ENCODE data around the gene COX6B2. TPM values are rescaled to one million over a fixed set of nuclear protein-coding genes. Genes with fewer than 3 reads are reported as not detected.

The COX6B2 gene
- total RNA-seq, 4 donors from 2014 or later, result not detected

DNA sequence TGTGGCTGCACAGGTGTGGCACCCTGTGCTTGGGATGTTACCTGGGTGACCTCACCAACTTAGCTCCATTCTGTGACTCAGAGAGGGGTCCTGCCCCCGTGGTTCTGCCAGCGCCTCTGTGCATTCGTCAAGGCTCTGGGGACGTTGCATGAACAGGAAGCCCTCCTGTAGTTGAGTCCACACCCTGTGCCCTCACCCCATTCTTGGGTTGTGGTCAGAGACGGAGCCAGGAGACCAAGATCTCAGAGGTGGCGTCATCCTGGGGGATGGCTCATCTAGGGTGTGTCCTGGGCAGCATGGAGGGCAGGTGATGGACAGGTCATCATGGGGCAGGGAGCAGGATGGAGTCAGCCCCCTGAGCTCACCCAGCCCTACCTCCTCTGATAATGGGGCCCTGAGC is 2.5 kb downstream of the COX6B2 start:
- no peak for ATAC-seq
- H3K27me3 ChIP-seq, result peaks cover 39 to 57% (median 54%) of the 10 kb centered on the region in 3 donors
- TF ChIP-seq, protein P1, sequence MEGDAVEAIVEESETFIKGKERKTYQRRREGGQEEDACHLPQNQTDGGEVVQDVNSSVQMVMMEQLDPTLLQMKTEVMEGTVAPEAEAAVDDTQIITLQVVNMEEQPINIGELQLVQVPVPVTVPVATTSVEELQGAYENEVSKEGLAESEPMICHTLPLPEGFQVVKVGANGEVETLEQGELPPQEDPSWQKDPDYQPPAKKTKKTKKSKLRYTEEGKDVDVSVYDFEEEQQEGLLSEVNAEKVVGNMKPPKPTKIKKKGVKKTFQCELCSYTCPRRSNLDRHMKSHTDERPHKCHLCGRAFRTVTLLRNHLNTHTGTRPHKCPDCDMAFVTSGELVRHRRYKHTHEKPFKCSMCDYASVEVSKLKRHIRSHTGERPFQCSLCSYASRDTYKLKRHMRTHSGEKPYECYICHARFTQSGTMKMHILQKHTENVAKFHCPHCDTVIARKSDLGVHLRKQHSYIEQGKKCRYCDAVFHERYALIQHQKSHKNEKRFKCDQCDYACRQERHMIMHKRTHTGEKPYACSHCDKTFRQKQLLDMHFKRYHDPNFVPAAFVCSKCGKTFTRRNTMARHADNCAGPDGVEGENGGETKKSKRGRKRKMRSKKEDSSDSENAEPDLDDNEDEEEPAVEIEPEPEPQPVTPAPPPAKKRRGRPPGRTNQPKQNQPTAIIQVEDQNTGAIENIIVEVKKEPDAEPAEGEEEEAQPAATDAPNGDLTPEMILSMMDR (IDR thresholded peaks at IDR 0.05 in 4 of 5, conservative IDR thresholded peaks at IDR 0.05 in 1 of 5), result no peak
- no peak for TF ChIP-seq POLR2A (IDR thresholded peaks at IDR 0.05)

DNA sequence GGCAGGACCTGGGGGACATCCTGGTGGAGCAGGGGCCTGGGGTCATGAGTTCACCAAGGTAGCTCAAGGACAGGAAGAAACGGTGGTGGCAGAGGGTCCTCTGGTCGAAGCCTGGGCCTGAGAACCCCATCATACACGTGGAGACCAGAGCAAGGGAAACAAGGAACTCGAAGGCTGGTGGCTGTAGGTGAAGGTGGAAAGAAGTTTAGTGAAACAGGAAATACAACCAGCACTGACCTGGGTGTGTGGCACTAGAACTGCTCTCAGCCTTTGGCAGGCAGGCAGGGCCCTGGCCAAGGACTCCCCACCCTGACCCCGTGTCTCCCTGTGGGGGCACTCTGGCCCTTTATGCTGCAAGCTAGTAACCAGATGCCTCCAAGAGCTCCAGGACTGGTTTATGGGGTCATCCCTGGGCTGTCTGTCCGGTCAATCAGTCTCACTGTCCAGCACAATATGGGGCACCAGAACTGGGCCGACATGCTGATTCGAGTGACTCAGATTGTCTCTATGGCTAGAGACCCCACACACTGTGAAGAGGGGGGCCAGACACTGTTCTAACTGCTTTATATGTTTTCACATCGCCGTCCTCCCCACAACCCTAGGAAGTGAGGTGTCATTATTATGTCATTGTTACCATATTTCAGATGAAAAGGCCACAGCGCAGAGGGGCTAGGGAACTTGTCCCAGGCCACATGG is 3.8 kb downstream of the COX6B2 start:
- Histone ChIP-seq H3K9me3 (no peaks in the 10 kb centered on the region), H3K36me3 (no peaks in the 10 kb centered on the region), H3K4me3 (no peak overlapping the region), H3K4me1 (peaks cover 0 to 15% of the 10 kb centered on the region in 2 donors), H3K27me3 (peaks cover 39 to 52% (median 46%) of the 10 kb centered on the region in 3 donors), H3K27ac (no peak overlapping the region)
- in situ Hi-C loops (cut with MboI; ENCODE audit: low sequenced_read_pairs in 4 of 4) (no loop called here), intact Hi-C loops (cut with DNase I; ENCODE audit: low total_unique reads) (no loop called here)
- TF ChIP-seq, protein P1 (IDR thresholded peaks at IDR 0.05 in 4 of 5, conservative IDR thresholded peaks at IDR 0.05 in 1 of 5), result no peak
- no peak for TF ChIP-seq POLR2A (IDR thresholded peaks at IDR 0.05)
- ATAC-seq (no peak), DNase-seq (no peak)

More for the DNA sequence above, 2.5 kb downstream of the COX6B2 start:
- in situ Hi-C loops (cut with MboI; ENCODE audit: low sequenced_read_pairs in 4 of 4) (no loop called here), intact Hi-C loops (cut with DNase I; ENCODE audit: low total_unique reads) (no loop called here)
- Histone ChIP-seq H3K27ac (no peak overlapping the region), H3K9me3 (no peaks in the 10 kb centered on the region), H3K4me3 (no peak overlapping the region), H3K36me3 (no peaks in the 10 kb centered on the region), H3K4me1 (peaks cover 0 to 15% of the 10 kb centered on the region in 2 donors)
- DNase-seq, result no peak

DNA sequence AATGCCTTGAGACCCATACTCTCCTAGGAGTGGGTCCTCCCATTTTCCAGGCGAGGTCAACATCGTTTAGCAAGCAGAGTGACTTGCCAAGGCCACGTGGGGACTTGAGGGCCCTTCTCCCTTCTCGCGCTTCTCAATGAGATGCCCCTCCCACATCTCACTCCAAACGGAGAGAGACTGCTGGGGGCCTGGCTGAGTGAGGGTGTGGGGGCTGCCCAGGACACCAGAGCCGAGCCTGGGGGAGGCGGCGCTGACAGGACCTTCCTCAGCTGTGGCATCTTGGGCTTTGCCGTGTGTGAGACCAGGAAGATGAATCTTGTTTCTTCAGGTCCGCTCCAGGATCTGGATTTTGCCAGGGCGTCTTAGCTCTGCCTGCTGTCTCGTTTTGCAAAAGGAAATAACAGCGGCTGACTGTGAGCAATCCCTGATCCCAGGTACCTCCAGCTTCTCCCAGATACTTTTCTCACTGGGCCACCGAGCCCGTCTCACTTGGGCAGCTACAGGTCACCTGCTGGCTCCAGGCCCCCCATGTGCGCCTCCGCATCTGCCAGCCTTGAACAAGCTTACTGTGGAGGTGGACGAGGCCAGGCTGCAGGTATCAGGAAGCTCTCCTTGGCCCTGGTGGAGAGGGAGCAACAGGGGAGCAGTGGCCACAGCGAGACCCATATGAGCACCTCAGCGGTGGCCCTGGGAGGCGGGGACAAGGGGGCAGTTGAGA is 6.0 kb downstream of the COX6B2 start:
- intact Hi-C loops (cut with DNase I; ENCODE audit: low total_unique reads) (no loop called here), in situ Hi-C loops (cut with MboI; ENCODE audit: low sequenced_read_pairs in 4 of 4) (no loop called here)
- H3K27ac ChIP-seq, result no peak overlapping the region
- DNase-seq, result no peak
- ATAC-seq, result no peak
- H3K9me3 ChIP-seq, result no peaks in the 10 kb centered on the region
- no peak overlapping the region for H3K4me3 ChIP-seq
- TF ChIP-seq, protein P1 (IDR thresholded peaks at IDR 0.05 in 4 of 5, conservative IDR thresholded peaks at IDR 0.05 in 1 of 5), result no peak
- TF ChIP-seq POLR2A (IDR thresholded peaks at IDR 0.05), result no peak
- H3K27me3 ChIP-seq, result peaks cover 23 to 32% (median 24%) of the 10 kb centered on the region in 3 donors
- peaks cover 0 to 4% of the 10 kb centered on the region in 2 donors for H3K36me3 ChIP-seq
- peaks cover 0 to 5% of the 10 kb centered on the region in 2 donors for H3K4me1 ChIP-seq

DNA sequence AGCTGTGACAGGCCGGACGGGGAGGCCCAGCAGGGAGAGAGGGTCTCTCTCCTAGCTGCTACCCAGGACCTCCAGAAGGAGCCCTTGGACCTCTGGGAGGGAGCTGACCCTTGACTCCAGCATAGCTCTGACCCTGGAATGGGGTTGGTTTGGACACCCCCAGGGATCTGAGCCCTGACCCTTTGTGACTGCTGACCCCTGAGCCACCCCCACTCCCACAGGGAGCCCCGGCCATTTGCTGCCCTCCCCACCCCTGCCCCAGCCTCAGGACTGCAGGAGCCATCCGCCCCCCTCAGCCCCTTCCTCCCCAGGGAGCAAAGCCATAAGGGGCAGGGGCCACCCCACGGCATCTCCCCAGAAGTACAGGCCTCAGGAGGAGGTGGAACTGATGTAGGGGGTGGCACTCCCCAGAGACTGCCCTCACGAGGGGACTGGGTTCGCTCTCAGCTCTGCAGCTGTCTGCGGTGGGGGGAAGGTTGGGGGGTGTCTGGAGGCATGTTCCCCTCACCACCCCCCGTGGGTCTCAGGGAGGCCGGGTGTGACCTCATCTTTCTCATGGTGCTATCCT is 7.0 kb downstream of the COX6B2 start:
- H3K4me1 ChIP-seq, result no peaks in the 10 kb centered on the region

More for the DNA sequence above, 7.0 kb downstream of the COX6B2 start:
- no peak for TF ChIP-seq POLR2A (IDR thresholded peaks at IDR 0.05)
- TF ChIP-seq, protein P1 (IDR thresholded peaks at IDR 0.05 in 4 of 5, conservative IDR thresholded peaks at IDR 0.05 in 1 of 5), result no peak
- Histone ChIP-seq H3K27me3 (peaks cover 13 to 23% (median 15%) of the 10 kb centered on the region in 3 donors), H3K9me3 (no peaks in the 10 kb centered on the region), H3K36me3 (peaks cover 0 to 12% of the 10 kb centered on the region in 2 donors), H3K4me3 (no peak overlapping the region), H3K27ac (no peak overlapping the region)
- ATAC-seq (no peak), DNase-seq (no peak)
- in situ Hi-C loops (cut with MboI; ENCODE audit: low sequenced_read_pairs in 4 of 4) (no loop called here), intact Hi-C loops (cut with DNase I; ENCODE audit: low total_unique reads) (no loop called here)

Data from gastrocnemius medialis (tissue), 4 donors.